GM12872 (cell line): ENCODE measurements around the gene TRIM24.

Experiments used
- CTCF ChIP-seq: IDR thresholded peaks from 3 replicates; pipeline ENCODE4 v1.5.1; 2011; ENCODE audit warnings: low read depth, mild to moderate bottlenecking, low read length, moderate library complexity; ENCODE audit not compliant: insufficient read depth

The TRIM24 gene

DNA sequence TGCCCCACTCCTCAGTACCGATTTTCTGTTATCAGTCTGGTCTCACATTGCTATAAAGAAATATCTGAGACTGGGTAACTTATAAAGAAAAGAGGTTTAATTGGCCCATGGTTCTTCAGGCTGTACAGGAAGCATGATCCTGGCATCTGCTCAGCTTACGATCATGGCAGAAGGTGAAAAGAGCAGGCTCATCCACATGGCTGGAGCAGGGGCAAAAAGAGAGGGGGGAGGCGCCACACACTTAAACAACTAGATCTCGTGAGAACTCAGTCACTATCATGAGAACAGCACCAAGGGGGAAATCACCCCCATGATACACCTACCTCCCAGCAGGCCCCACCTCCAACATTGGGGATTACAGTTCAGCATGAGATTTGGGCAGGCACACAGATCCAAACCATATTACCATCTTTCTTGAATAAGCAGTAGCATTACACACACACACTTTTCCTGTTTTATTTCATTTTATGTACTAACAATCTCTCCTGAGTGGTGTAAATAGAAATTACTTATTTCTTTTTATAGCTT, 53.3 kb downstream of the TRIM24 start:
- no peak for TF ChIP-seq CTCF

DNA sequence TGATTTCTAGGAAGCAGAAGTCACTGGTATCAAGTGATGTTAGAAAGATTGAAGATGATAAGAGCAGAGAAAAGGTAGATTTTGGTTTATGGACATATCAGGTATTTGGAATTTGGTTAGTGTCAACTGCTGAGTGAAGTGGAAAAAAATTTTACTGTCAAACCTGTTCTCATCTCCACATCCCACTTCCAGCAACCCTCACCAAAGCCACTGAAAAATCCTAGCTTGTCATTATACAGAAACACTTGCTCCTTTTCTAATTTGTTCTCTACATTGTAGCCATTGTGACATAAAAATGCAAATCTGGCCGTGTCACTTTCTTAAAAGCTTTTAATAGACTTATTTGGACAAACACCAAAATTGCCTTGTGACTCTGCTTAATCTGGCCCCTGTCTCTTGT, 54.0 kb downstream of the TRIM24 start:
- no peak for TF ChIP-seq CTCF

GRCh38 chr7:138515001-138515528, 55.0 kb downstream of the TRIM24 start:
- no peak for TF ChIP-seq CTCF

- no peak for TF ChIP-seq CTCF
Observed at GRCh38 chr7:138519061-138519798, 59.2 kb downstream of the TRIM24 start.

DNA sequence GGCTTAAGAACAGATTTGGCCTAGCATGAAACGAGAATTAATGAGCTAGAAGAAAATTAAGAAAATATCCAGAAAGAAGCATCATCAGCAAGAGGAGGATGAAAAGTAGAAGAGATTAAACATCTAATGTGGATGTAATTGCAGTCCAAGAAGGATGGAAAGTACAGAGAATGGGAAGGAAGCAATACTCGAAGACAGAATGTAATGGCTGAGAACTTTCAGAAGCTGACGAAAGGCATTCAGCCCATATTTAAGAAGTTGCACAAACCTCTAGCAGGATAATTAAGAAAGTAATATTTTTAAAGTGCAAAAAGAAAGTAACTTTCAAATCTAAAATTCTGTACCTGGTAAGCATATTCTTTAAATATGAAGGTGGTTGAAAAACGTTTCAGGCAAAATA, 60.7 kb downstream of the TRIM24 start:
- TF ChIP-seq CTCF, result no peak

DNA sequence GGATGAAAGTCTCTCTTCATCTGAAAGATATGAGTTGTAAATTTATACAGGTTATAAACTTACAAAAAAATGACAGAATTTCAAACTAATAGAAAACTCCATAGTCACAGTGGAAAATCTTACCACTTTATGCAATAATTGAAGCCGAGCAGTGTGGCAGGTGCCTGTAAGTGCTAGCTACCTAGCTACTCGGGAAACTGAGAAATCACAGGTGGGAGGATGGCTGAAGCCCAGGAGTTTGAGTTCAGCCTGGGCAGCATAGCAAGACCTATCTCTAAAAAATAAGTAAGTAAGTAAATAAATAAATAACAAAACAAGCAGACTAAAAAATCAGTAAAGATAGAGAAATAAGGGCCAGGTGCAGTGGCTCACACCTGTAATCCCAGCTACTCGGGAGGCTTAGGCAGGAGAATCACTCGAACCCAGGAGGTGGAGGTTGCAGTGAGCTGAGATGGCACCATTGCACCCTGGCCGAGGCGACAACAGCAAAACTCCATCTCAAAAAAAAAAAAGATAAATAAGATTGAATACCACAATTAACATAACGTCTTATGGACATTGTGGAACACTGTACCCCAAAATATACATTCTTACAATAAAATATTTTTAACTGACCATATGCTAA, 61.9 kb downstream of the TRIM24 start:
- no peak for TF ChIP-seq CTCF

DNA sequence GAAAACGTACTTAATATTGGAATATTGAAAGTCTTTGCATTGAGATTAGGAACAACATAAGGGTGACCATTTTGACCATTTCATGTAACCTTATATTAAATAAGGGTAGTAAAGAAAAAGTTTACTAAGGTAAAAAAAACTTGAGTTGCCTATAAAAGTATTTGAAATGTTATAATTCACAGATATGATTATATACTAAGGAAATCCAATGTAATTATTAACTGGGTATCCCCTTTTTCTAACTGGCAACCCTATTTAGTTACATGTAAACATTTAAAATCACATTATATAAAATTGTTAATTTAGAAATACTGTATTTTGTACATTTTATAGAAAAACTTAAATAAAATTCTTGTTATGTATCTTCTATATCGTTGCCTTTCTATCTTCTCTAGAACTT, 64.2 kb downstream of the TRIM24 start:
- TF ChIP-seq CTCF, result no peak
